Erythroblast (primary cell): ENCODE measurements around the gene PPFIBP2.

ENCODE experiments used
- GATA1 ChIP-seq: IDR thresholded peaks from 2 replicates; pipeline ENCODE4 v1.6.1; 2011; ENCODE audit warnings: low read depth, mild to moderate bottlenecking, control low read depth, low read length, moderate library complexity
- POLR2A ChIP-seq: IDR thresholded peaks from 2 replicates; pipeline ENCODE4 v1.6.1; 2011; ENCODE audit warnings: mild to moderate bottlenecking, low read length

DNA sequence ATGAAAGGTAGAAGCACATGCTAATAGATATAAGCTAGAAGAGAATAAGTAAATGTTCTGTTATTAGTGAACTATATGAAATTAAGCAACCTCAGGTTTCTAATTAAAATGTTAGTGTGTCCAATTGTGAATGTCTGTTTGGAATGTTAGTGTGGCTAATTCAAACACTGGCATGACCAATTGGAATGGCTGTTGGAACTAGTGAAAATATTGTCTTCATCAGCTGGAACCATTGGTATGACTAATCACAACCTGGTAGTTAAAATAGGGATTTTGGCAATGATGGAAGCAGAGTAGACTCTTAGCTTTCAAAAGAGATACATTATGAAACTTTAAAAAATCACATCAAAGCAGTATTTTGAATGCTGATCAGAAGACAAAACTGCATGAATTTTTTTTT is 92.7 kb downstream of the PPFIBP2 start:
- TF ChIP-seq POLR2A (no peak), GATA1 (no peak)
